Astrocyte of the hippocampus (primary cell): ENCODE measurements around the gene GOLIM4.
A peak's percentile ranks its signal among the peaks of the same experiment; 100 is the strongest.

ENCODE experiments used
- DNase-seq: peaks from one replicate; pipeline ENCODE4 v3.0.0; 2011; ENCODE audit warnings: low read depth, low spot score

GOLIM4 gene

DNA sequence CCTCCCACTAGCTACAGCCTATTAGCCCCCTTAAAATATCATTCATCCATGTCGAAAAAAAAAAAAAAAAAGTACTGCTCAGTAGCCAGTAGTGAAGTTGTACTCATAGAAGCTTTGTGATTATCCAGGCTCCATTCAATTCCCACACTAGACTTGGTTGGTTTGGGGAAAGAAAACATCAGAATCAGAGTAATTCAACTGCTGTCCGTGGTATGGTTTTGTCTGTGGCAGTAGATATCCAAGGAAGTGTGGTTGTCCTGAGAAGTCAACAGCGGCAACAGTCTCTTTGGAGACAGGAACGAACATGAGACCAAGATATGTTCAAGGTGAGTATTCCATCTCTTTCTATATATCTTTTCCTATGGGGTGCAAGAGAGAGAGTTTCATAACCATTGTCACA, 99.2 kb downstream of the GOLIM4 start:
- peak; percentile 12 for DNase-seq

DNA sequence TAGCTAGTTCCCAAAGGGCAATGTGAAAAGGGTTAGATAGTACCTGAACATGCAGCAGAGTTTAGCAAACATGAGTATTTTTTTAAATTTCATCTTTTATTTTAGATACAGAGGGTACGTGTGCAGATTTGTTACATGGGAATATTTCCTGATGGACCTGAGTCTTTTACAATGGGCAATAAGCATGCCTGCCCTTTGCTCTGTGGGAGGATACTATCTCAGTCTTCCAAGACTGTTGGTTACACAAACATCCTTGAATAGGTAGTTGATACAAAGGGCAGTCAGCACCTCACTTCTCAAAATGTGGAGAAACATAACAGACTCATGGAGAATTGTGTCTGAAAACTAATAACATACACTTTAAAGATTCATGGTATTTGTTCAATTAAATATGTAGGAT, 103.3 kb downstream of the GOLIM4 start:
- no peak for DNase-seq

- no peak for DNase-seq
Observed at GRCh38 chr3:167991213-167991612, 104.5 kb downstream of the GOLIM4 start.

DNA sequence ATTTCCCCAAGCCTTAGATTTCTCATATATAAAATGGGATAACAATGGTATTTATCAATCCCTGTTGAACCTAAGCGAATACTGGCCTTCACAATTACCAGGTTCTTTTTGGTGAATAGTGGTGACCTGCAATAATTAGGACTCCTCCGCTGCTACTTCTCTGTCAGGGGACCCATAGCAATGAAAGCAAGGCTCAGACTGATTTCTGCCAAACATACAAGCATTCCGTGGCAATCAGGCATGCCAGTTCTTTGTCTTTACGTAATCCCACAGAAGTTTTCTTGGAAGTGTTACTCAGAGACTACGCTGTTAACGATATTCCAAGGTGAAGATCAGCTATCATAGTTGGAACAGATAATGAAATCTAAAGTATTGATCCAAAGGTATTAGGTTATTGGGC, 105.7 kb downstream of the GOLIM4 start:
- no peak for DNase-seq

- DNase-seq, result no peak
Observed at GRCh38 chr3:167989066-167989465, 106.7 kb downstream of the GOLIM4 start.

DNA sequence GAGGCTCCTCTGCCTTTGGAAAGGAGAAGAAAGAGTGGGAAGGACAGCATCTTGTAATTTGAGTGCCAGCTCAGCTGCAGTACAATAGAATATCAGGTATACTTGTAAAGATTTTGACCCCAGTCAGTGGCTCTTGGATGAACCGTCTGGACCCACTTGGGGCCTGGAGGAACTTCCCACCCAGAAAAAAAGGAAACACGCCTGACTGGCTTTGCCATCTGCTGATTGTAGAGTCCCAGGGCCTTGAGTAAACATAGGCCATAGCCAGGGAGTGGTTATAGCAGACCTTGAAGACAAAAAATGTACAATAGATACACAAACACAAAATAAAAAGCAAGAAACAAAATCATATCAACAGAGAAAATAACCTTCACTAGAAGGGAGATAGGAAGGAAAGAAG, 112.1 kb downstream of the GOLIM4 start:
- DNase-seq, result no peak

GRCh38 chr3:167978486-167978885, 117.2 kb downstream of the GOLIM4 start:
- no peak for DNase-seq

- peak; percentile 13 for DNase-seq
Observed at GRCh38 chr3:167978071-167978470, 117.7 kb downstream of the GOLIM4 start.

- DNase-seq, result no peak
Observed at GRCh38 chr3:167976516-167977361, 119.0 kb downstream of the GOLIM4 start.

- no peak for DNase-seq
Observed at GRCh38 chr3:167973901-167974300, 121.8 kb downstream of the GOLIM4 start.

- no peak for DNase-seq
Observed at GRCh38 chr3:167973046-167973445, 122.7 kb downstream of the GOLIM4 start.

- no peak for DNase-seq
Observed at GRCh38 chr3:167972502-167972901, 123.2 kb downstream of the GOLIM4 start.

GRCh38 chr3:167969548-167969947, 126.2 kb downstream of the GOLIM4 start:
- no peak for DNase-seq

- no peak for DNase-seq
Observed at GRCh38 chr3:167967257-167968036, 128.3 kb downstream of the GOLIM4 start.
